Activated CD8-positive, alpha-beta memory T cell treated with anti-CD3 and anti-CD28 coated beads, Interleukin-2, amount 50 U/mL, for 1 hour (primary cell): ENCODE results near the gene MYH10.
"Not testable (repeated sequence)": the region's sequence is repeated elsewhere in the genome, so short reads cannot be mapped to it uniquely, and the experiment has no call there.

Experiments
- DNase-seq: peaks from one replicate; pipeline ENCODE4 v3.0.0-alpha.2; 2020; ENCODE audit errors: extremely low read depth

Gene MYH10

DNA sequence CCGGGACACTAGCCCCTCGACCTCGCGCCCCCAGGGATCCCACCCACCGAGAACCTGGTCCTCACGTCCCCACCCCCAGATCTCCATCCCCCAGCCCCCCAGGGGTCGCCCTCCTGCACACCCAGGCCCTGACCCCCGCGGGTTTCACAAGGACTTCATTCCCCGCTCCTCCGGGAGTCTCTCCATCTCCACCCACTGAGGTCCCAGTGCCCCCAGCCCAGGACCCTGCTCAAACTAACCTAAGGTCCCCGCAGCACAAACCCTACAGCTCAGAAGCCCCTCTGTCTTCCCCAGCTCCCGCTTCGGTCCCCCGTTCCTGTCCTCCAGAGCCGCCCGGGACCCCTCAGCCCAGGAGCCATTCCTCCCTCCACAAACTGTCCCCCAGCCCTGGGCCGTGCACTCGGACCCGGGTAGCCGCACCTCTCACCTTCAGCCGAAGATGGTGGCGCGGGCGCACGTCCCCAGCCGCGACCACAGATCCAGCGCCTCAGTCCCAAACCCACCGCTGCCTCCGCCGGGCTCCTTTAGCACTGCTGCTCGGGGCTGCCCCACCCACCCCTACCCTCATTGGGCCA is at the start of gene MYH10:
MYH10 (minus strand) TSS at position 499 of the 575 bp plus-strand sequence. CDS start 7,479 bp downstream, outside the sequence.
- no peak for DNase-seq

DNA sequence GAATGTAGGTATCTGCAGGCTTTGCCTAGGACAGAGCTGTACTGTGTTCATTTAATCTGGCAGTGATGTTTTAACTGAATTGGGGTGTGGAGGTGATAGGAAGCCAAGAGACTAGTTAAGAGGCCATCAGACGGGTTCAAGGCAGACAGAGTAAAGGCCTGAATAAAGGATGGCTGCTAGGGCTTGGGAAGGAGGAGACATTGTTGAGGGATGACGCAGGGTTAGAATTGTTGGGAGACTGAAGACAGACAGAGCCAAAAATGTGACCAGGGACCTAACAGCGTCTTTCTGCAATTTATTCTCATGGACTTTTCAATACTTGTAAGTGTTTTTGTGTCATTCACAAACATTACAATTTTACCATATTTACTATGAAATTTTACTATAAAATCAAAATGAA is 48.6 kb upstream of the MYH10 start:
- no peak for DNase-seq

DNA sequence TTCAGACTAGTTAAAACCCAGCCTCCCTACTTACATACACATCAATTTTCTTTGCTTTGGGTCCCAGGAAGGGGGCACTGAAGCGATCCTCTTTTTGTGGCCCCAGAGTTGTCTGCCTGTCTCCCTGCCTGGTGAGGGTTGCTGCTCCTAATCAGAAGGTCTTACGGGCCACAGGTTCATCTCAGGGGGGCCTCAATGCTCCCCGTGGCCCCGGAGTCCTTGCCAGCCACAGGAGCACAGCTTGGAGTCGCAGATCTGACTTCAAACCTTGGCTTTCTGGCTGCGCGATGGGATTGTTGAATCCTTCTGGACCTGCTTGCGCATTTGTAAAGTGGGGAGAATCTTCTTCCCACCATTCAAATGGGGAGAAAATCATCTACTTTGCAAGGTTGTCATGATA is 44.8 kb upstream of the MYH10 start:
- DNase-seq = no peak

DNA sequence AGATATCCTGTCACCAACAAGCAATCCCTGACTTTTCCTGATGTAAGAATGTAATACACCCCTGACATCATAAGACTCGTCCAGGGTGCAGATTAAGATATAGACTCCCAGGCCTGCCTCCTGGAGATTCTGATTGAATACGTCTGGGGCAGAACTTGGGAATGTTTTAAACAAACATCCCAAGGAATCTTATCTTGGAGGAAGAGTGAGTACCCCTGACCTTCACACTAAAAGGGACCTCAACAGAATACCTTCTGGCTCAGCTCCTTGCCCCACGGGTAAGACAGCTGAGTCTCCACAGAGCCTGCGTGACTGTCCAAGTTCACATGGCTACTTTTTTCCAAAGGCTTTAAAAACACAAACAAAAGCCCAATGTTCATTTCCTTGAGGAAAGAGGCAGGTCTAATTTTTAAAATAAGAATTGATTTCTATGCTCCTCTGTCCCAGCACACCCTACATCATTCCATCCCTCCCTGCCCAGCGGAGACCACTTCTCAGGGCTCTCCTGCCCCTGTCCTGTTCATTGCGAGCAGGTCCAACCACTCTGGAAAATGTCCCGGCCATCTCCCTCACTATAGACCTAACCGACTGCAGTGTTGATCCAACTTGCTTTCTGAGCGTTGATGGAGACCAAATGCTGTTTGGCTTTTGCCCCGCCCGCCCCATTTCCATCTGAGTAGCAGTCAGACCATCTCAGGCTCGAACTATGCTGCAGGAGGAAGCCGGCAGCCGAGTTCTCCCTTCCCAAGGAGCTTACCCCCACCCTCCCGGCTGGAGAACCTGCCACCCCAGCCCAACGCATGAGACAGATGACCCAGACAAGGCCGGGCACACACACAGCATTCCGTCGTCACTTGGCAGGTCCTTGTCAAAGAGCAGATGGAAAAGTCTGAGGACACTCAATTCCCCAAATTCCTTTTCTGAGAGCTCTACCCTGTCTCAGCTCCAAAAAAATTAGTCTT is 44.1 kb upstream of the MYH10 start:
- no peak for DNase-seq

DNA sequence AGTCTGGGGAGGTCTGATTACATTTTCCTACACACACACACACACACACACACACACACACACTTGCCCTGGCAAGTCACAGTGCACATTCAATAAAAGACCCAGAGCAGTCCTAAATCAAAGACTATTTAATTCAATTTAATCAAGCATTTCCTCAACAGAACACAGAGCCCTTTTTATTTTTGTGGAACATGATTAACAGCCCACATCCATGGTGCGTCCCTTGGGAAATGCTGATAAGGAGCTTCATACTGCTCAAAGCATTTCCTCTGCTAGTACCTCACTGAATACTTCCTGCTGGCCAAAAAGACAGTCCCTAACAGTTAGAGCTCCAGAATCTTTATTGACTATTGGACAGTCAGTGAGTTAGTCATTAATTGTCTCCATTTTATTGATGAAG is 43.1 kb upstream of the MYH10 start:
- no peak for DNase-seq

DNA sequence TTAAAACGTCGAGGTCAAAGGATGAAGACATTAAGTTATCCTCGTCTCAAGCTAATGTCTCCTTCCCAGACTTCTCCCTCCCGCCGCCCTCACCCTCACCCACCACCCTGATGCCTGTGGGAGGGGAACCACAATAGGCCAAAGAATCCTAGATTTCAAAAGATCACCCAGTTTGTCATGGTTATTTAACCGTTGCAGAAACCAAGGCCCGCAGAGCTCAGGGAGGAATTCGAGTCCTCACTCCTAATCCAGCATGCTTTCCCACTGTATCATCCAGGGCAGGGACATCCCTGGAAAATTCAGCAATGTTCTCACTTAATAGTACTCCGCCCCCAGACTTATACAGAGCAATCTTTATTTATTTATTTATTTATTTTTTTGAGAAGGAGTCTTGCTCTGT is 41.8 kb upstream of the MYH10 start:
- DNase-seq = no peak

DNA sequence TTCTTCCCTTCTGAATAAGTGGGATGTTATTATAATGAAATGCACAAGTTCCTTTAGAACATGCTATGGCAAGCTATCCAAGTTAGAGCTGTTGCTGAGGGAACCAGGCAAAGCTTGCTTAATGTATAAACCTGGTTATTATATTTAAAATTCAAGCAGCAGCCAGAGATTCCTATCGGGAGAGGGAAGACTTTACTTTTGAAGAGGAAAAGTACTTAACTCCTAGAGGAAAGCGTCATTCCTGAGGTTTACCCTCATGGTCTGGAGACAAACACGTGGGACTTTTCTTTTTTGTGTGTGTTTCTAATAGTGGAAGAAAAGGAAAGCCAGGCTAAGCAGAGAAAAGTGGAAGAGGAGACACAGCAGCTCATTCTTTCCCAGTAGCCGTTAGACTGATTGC is 39.9 kb upstream of the MYH10 start:
- no peak for DNase-seq

DNA sequence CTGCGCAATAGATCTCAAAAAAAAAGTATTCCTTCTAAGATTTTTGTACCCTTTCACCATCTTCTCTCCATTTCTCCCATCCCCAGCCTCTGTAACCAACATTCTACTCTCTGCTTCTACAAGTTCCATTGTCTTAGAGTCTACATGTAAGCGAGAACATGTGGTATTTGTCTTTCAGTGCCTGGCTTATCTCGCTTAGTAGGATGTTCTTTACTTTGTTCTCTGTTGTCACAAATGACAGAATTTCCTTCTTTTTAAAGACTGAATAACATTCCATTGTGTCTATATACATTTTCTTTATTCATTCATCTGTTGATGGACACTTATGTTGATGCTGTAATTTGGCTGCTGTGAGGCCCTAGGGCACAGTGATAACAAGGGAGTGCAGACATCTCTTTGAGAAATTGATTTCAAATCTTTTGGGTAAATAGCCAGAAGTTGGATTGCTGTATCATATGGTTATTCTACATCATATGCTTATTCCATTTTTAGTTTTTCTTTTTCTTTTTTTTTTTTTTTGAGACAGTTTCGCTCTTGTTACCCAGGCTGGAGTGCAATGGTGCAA is 37.7 kb upstream of the MYH10 start:
- DNase-seq = no peak

DNA sequence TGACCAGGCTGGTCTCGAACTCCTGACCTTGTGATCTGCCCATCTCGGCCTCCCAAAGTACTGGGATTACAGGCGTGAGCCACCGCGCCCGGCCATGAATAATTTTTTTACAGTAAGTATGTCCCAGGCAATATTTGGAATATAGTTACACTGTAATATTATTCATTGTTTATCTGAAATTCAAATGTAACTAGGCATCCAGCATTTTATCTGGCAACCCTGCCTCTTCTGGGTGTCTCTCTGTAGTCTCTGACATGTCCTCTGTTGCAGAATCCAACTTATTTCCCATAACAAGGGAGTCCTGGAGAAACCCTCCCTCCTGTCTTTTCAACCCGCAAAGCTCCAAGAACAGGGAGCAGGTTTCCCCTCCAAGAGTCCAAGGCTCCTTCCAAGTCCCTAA is 36.9 kb upstream of the MYH10 start:
- DNase-seq = no peak

DNA sequence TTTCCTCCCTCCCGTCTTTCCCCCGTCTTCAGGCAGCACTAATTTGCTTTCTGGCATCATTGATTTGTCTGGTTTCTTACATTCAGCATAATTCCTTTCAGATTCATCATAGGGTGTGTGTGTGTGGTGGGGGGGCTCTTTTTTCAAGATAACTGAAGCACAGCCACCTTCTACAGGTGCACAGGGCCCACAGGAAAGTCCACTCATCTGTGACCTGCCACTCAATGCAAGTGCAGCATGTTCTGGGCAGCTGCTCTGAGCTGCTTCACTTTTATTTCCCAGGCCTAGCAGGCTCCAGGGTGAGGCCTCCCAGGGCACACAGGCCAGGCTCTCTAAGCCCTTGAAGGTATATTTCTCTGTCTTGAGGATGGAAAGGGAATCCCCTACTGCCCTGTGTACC is 35.2 kb upstream of the MYH10 start:
- DNase-seq = no peak

DNA sequence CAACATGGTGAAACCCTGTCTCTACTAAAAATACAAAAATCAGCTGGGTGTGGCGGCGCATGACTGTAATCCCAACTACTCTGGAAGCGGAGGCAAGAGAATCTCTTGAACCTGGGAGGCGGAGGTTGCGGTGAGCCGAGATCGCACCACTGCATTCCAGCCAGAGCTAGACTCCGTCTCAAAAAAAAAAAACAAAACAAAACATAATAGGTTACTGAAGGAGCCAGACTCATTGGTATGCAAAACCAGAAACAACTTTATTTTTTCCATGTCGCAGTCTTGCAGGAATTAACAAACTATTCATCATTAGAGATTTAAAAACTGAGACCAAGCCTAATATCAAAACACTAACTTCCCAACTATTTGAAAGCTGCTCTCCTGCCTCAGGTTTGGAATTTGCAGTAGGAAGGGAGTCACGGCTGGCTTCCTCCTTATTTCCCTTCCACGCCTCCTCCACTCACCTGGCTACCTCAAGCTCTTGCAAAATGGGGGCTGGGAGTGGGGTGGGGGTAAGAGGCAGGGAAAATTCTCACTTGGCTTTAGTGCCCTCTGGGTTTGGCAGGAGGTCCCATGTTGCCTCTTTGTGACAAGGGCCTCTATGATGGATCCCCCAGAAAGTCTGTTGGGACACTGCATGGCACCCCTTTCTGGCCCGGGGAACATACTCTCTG is 34.1 kb upstream of the MYH10 start:
- no peak for DNase-seq

DNA sequence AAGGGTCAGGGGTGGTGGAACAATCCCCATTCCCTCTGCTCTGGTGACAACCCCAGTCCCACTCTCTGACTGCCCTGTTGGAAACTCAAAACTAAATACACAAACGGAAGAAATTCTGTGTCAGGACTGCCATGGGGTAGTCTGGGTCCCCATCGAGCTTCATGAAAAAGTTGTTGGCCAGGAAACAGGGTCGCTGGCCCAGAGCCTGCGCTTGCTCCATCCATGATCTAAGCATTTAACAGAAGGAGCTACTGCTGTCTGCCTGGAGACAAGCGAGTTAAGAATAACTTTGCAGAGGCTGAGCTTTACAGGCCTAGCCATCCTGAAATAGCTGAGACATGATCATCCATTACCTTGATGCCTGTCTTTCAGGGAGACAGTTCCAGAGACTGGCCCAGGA is 32.4 kb upstream of the MYH10 start:
- DNase-seq = no peak

DNA sequence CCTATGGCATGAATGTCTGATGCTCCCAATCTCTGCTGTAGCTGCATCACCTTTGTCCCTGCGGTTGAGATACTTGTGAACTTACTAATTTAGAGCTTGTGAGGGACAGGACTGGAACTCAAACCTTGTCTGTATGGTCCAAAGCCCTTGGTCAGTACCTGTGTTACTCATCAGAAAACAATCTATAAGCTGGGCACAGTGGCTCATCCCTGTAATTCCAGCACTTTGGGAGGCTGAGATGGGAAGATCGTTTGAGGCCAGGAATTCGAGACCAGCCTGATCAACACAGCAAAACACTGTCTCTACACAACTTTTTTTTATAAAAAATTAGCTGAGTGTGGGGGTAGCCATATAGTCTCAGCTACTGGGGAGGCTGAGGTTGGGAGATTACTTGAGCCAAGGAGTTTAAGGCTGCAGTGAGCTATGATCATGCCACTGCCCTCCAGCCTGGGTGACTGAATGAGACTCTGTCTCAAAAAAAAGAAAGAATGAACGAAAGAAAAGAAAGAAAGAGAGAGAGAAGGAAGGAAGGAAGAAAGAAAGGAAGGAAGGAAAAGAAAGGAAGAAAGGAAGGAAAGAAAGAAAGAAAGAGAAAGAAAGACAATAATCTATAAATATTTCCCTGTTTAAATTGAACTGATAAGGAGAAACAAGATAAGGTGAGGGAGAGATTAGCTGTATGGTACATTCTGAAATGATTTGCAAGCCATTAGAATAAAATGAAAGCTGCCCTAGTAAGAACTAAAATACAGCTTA is 31.7 kb upstream of the MYH10 start:
- DNase-seq = no peak

DNA sequence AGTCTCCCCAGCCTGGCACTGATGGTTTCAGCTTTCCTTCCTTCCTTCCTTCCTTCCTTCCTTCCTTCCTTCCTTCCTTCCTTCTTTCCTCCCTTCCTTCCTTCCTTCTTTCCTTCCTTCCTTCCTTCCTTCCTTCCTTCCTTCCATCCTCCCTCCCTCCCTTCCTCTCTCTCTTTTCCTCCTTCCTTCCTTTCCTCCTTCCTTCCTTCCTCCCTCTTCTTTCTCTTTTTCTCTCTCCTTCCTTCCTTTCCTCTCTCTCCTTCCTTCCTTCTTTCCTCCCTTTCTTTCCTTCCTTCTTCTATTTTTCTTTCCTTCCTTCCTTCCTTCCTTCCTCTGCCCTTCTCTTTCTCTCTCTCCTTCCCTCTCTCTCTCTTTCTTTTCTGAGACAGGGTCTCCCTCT is 30.2 kb upstream of the MYH10 start:
- not testable (repeated sequence) for DNase-seq

DNA sequence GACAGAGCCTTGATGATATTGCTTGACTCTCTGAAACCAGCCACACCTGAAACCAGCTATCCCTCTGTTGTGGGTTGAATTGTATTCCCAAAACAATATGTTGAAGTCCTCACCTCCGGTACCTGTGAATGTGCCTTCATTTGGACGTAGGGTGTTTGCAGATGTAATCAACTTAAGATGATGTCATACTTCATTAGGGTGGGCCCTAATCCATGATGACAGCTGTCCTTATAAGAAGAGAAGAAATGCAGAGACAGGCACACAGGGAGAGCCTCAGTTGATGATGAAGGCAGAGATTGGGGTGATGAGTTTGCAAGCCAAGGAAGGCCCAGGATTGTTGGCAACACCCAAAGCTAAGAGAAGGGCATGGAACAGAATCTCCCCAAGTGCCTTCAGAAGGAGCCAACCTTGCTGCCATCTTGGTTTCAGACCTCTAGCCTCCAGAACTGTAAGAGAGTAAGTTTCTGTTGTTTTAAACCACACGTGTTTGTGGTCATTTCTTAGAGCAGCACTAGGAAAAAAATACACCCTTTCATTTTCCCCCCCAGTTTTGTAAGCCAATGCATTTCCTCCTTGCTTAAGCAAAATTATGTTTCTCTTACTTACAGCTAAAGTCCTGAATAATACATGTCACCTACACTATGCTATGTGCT is 29.4 kb upstream of the MYH10 start:
- DNase-seq = no peak

DNA sequence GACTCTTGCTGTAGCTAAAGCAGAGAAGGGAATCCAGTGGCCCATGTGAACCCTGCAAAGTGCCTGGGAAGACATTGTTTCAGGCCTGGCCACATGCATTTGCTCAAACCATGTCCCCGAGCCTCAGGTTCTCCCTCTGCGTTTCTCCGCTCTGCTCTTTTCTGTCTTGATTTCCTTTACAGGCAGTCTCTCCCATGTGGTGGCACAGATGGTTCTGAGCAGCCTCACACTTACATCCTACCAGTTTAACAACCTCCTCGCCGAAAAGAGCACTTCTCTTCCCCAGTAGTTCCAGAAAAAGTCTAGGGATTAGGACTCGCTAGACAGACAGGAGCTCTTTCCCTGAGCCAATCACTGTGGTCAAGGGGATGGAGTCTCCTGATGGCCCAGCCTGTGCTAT is 28.3 kb upstream of the MYH10 start:
- no peak for DNase-seq

DNA sequence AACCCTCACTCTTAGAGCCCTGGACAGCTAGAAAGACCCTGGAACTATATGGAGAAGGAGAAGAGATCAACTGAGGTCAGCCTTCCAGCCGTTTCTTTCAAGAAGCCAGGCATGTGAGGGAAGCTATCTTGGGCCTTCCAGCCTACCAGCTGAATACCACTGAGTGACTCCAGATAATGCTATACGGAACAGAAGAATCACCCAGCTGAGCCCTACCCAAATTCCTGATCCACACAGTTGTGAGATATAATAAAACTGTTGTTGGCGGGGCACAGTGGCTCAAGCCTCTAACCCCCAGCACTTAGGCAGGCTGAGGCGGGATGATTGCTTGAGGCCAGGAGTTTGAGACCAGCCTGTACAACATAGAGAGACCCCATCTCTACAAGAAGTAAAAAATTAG is 26.2 kb upstream of the MYH10 start:
- no peak for DNase-seq

DNA sequence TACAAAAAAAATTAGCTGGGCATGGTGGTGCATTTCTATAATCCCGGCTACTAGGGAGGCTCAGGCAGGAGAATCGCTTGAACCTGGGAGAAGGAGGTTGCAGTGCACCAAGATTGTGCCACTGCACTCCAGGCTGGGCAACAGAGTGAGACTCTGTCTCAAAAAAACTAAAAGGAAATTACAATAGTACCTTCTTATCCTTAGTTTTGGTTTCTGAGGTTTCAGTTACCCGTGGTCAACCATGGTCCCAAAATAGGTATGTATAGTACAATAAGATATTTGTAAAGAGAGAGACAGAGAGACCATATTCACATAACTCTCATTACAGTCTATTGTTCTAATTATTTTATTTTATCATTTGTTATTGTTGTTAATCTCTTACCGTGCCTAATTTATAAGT is 24.3 kb upstream of the MYH10 start:
- DNase-seq = no peak

DNA sequence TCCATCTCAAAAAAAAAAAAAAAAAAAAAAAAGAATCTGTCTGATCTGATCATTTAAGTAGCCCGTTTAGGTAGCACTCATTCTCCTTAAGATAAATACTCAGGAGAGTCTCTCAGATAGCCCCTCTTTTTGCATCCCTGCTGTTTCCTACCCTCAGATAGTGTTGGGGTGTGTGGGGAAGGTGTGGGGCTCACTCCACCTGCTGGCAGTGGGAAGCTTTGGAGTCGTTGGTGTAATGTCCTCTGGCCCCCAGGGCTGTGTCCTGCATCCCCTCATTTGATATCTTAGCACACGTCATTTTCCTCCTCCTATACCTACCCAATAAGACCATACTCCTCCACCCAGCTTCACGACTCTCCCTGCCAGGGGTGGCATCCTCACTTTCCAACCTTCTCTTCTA is 20.5 kb upstream of the MYH10 start:
- no peak for DNase-seq

DNA sequence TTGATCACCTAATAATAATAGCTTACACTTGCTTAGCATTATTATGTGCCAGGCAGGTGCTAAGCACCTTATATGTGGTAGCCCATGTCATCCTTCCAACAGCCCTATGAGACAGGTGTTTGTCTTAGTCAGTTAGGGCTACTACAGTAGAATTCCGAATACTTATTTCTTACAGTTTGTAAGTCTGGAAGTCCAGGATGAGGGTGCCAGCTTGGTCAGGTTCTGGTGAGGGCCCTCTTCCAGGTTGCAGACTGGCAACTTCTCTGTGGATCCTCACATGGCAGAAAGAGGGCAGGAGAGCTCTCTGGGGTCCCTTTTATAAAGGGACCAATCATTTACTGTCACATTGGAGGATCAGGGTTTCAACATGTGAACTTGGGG is 19.6 kb upstream of the MYH10 start:
- no peak for DNase-seq
